ENCODE data around the gene NFIB. TPM values are rescaled to one million over a fixed set of nuclear protein-coding genes. Genes with fewer than 3 reads are reported as not detected.

NFIB gene
- total and polyA plus RNA-seq, 2 of the 8 experiments (the other 6 are each of a cell fraction or from before 2014, with no cell fraction given) = 2.6 to 13.1 TPM

GRCh38 chr9:14303521-14303920 is 10.4 kb downstream of the NFIB start (continued):
- TF ChIP-seq EP300 (IDR thresholded peaks at IDR 0.05; ENCODE audit: borderline replicate concordance in 1 of 2, low read depth in 2 of 2, low read length in 2 of 2) = no peak
